MG63 (cell line): ENCODE measurements around the gene PPARGC1A. TPM values are rescaled to one million over a fixed set of nuclear protein-coding genes. Genes with fewer than 3 reads are reported as not detected.

Experiments used
- DNase-seq: peaks from one replicate; pipeline ENCODE4 v3.0.0-alpha.2; 2020
- H3K27me3 ChIP-seq: fragments of 250-450 bp; sonication (Bioruptor Pico); 2 replicates; pipeline ENCODE4 v1.5.1; 2020; ENCODE audit warnings: mild to moderate bottlenecking, moderate library complexity
- H3K36me3 ChIP-seq: fragments of 250-450 bp; sonication (Bioruptor Pico); 2 replicates; pipeline ENCODE4 v1.5.1; 2020; ENCODE audit warnings: mild to moderate bottlenecking, moderate library complexity
- H3K4me3 ChIP-seq: fragments of 250-450 bp; sonication (Bioruptor Pico); 2 replicates; pipeline ENCODE4 v1.5.1; 2020; ENCODE audit warnings: mild to moderate bottlenecking, moderate library complexity
- H3K9me3 ChIP-seq: fragments of 250-450 bp; sonication (Bioruptor Pico); 2 replicates; pipeline ENCODE4 v1.5.1; 2020; ENCODE audit warnings: mild to moderate bottlenecking, moderate library complexity
- total RNA-seq: library from RNA; depleted of rRNA; stranded (reverse); fragments of >200 nt; shearing (Covaris generic); gene quantifications from 2 replicates; pipeline ENCODE4 v1.2.3, GENCODE V29; 2014; ENCODE audit warnings: low replicate concordance

PPARGC1A gene
- total RNA-seq, 1 experiment from 2014 or later = not detected

- no peaks in the 10 kb centered on the region for H3K27me3 ChIP-seq
- no peak for DNase-seq
- no peaks in the 10 kb centered on the region for H3K9me3 ChIP-seq
- no peak overlapping the region for H3K4me3 ChIP-seq
- H3K36me3 ChIP-seq = no peaks in the 10 kb centered on the region
Measured at GRCh38 chr4:23873717-23874535, 15.9 kb downstream of the PPARGC1A start.

GRCh38 chr4:23871426-23871825 lies 18.4 kb downstream of the PPARGC1A start:
- no peaks in the 10 kb centered on the region for H3K27me3 ChIP-seq
- H3K36me3 ChIP-seq = no peaks in the 10 kb centered on the region
- no peaks in the 10 kb centered on the region for H3K9me3 ChIP-seq
- no peak overlapping the region for H3K4me3 ChIP-seq
- DNase-seq = no peak

- no peaks in the 10 kb centered on the region for H3K9me3 ChIP-seq
- H3K36me3 ChIP-seq = no peaks in the 10 kb centered on the region
- H3K4me3 ChIP-seq = no peak overlapping the region
- no peak for DNase-seq
- H3K27me3 ChIP-seq = no peaks in the 10 kb centered on the region
Measured at GRCh38 chr4:23866450-23867075, 23.3 kb downstream of the PPARGC1A start.

- no peak for DNase-seq
- Histone ChIP-seq H3K4me3 (no peak overlapping the region), H3K9me3 (no peaks in the 10 kb centered on the region), H3K27me3 (no peaks in the 10 kb centered on the region), H3K36me3 (no peaks in the 10 kb centered on the region)
Measured at GRCh38 chr4:23861897-23862296, 27.9 kb downstream of the PPARGC1A start.

- Histone ChIP-seq H3K9me3 (no peaks in the 10 kb centered on the region), H3K4me3 (no peak overlapping the region), H3K36me3 (no peaks in the 10 kb centered on the region), H3K27me3 (no peaks in the 10 kb centered on the region)
- DNase-seq = no peak
Measured at GRCh38 chr4:23860919-23861318, 28.9 kb downstream of the PPARGC1A start.

GRCh38 chr4:23857367-23857959 lies 32.4 kb downstream of the PPARGC1A start:
- no peak for DNase-seq
- Histone ChIP-seq H3K4me3 (no peak overlapping the region), H3K9me3 (no peaks in the 10 kb centered on the region), H3K27me3 (no peaks in the 10 kb centered on the region), H3K36me3 (no peaks in the 10 kb centered on the region)

GRCh38 chr4:23856630-23857029 lies 33.2 kb downstream of the PPARGC1A start:
- Histone ChIP-seq H3K4me3 (no peak overlapping the region), H3K9me3 (no peaks in the 10 kb centered on the region), H3K36me3 (no peaks in the 10 kb centered on the region), H3K27me3 (no peaks in the 10 kb centered on the region)
- DNase-seq = no peak

GRCh38 chr4:23855912-23856605 lies 33.8 kb downstream of the PPARGC1A start:
- Histone ChIP-seq H3K9me3 (no peaks in the 10 kb centered on the region), H3K4me3 (no peak overlapping the region), H3K36me3 (no peaks in the 10 kb centered on the region), H3K27me3 (no peaks in the 10 kb centered on the region)
- DNase-seq = no peak

GRCh38 chr4:23853986-23854660 lies 35.7 kb downstream of the PPARGC1A start:
- no peaks in the 10 kb centered on the region for H3K27me3 ChIP-seq
- no peak for DNase-seq
- H3K9me3 ChIP-seq = no peaks in the 10 kb centered on the region
- no peak overlapping the region for H3K4me3 ChIP-seq
- H3K36me3 ChIP-seq = no peaks in the 10 kb centered on the region

GRCh38 chr4:23851464-23851863 lies 38.4 kb downstream of the PPARGC1A start:
- H3K4me3 ChIP-seq = no peak overlapping the region

GRCh38 chr4:23847158-23847557 lies 42.7 kb downstream of the PPARGC1A start:
- H3K4me3 ChIP-seq = no peak overlapping the region
- H3K9me3 ChIP-seq = no peaks in the 10 kb centered on the region
- no peak for DNase-seq
- H3K36me3 ChIP-seq = no peaks in the 10 kb centered on the region
- H3K27me3 ChIP-seq = no peaks in the 10 kb centered on the region

More at GRCh38 chr4:23851464-23851863, 38.4 kb downstream of the PPARGC1A start:
- Histone ChIP-seq H3K27me3 (no peaks in the 10 kb centered on the region), H3K36me3 (no peaks in the 10 kb centered on the region), H3K9me3 (no peaks in the 10 kb centered on the region)
- no peak for DNase-seq

- no peaks in the 10 kb centered on the region for H3K9me3 ChIP-seq
- no peak overlapping the region for H3K4me3 ChIP-seq
- DNase-seq = no peak
- no peaks in the 10 kb centered on the region for H3K27me3 ChIP-seq
- no peaks in the 10 kb centered on the region for H3K36me3 ChIP-seq
Measured at GRCh38 chr4:23844961-23845360, 44.9 kb downstream of the PPARGC1A start.

- no peak for DNase-seq
- H3K27me3 ChIP-seq = no peaks in the 10 kb centered on the region
- H3K4me3 ChIP-seq = no peak overlapping the region
- H3K9me3 ChIP-seq = no peaks in the 10 kb centered on the region
- no peaks in the 10 kb centered on the region for H3K36me3 ChIP-seq
Measured at GRCh38 chr4:23839279-23839678, 50.6 kb downstream of the PPARGC1A start.

GRCh38 chr4:23838607-23839006 lies 51.2 kb downstream of the PPARGC1A start:
- H3K36me3 ChIP-seq = no peaks in the 10 kb centered on the region
- H3K27me3 ChIP-seq = no peaks in the 10 kb centered on the region
- H3K9me3 ChIP-seq = no peaks in the 10 kb centered on the region
- DNase-seq = no peak
- H3K4me3 ChIP-seq = no peak overlapping the region

- no peak for DNase-seq
- no peaks in the 10 kb centered on the region for H3K36me3 ChIP-seq
Measured at GRCh38 chr4:23838131-23838530, 51.7 kb downstream of the PPARGC1A start.

GRCh38 chr4:23837371-23837770 lies 52.5 kb downstream of the PPARGC1A start:
- Histone ChIP-seq H3K9me3 (no peaks in the 10 kb centered on the region), H3K27me3 (no peaks in the 10 kb centered on the region), H3K4me3 (no peak overlapping the region), H3K36me3 (no peaks in the 10 kb centered on the region)
- no peak for DNase-seq

More at GRCh38 chr4:23838131-23838530, 51.7 kb downstream of the PPARGC1A start:
- no peaks in the 10 kb centered on the region for H3K27me3 ChIP-seq
- H3K9me3 ChIP-seq = no peaks in the 10 kb centered on the region
- no peak overlapping the region for H3K4me3 ChIP-seq
